Ishikawa (cell line): ENCODE data around the gene ZBTB20.

Source experiments
- CREB1 ChIP-seq: IDR thresholded peaks from 2 replicates; pipeline ENCODE4 v1.6.1; 2012; ENCODE audit warnings: low read depth
- EP300 ChIP-seq: IDR thresholded peaks from 2 replicates; pipeline ENCODE4 v1.6.1; 2012; ENCODE audit warnings: borderline replicate concordance
- FOXM1 ChIP-seq: IDR thresholded peaks from 2 replicates; pipeline ENCODE4 v1.6.1; 2012; ENCODE audit warnings: low read depth, borderline replicate concordance
- MAX ChIP-seq: IDR thresholded peaks from 2 replicates; pipeline ENCODE4 v1.6.1; 2012
- NFIC ChIP-seq: IDR thresholded peaks from 2 replicates; pipeline ENCODE4 v1.6.1; 2012
- RAD21 ChIP-seq: IDR thresholded peaks from 2 replicates; pipeline ENCODE4 v1.6.1; 2012; ENCODE audit warnings: low read depth
- TCF12 ChIP-seq: IDR thresholded peaks from 2 replicates; pipeline ENCODE4 v1.6.1; 2012; ENCODE audit warnings: low read depth

GRCh38 chr3:114587986-114588385, 559.1 kb downstream of the ZBTB20 start:
- TF ChIP-seq EP300 (no peak), CREB1 (no peak), TCF12 (no peak), NFIC (no peak), MAX (no peak), FOXM1 (no peak), RAD21 (no peak)
